Body of pancreas (tissue), 4 donors: ENCODE measurements around the gene CAVIN3. TPM values are rescaled to one million over a fixed set of nuclear protein-coding genes. Genes with fewer than 3 reads are reported as not detected.

Source experiments
- ATAC-seq: fragments of 150-250 bp; one replicate; pipeline ENCODE4 v1.9.1; 2016
- DNase-seq, 4 donors: peaks; one replicate each; pipeline ENCODE4 v3.0.0-alpha.2; 2019
- H3K27ac ChIP-seq, 4 donors: fragments of 200-600 bp; sonication (generic); 1 replicate in 3 of 4; 2 replicates in 1 of 4; pipeline versions ENCODE4 v1.5.1 to v1.6.1; 2016 to 2019; ENCODE audit warnings: mild to moderate bottlenecking in 1 of 4, mixed read lengths in 1 of 4, moderate library complexity in 1 of 4
- H3K27me3 ChIP-seq, 2 donors: fragments of 200-600 bp; sonication (generic); one replicate each; pipeline ENCODE4 v1.6.0; 2016; ENCODE audit warnings: mild to moderate bottlenecking in 1 of 2
- H3K36me3 ChIP-seq, 2 donors: fragments of 200-600 bp; sonication (generic); replicated peaks in 1 of 2; 2 replicates each; pipeline ENCODE4 v1.5.1; 2016; ENCODE audit warnings: low read depth in 2 of 2; ENCODE audit not compliant: insufficient read depth in 1 of 2
- H3K4me1 ChIP-seq: fragments of 200-600 bp; sonication (generic); one replicate; pipeline ENCODE4 v1.6.0; 2016
- H3K4me3 ChIP-seq, 2 donors: fragments of 200-600 bp; sonication (generic); 1 replicate in 1 of 2; 2 replicates in 1 of 2; pipeline ENCODE4 v1.5.1; 2016 to 2019
- H3K9me3 ChIP-seq, 3 donors: fragments of 200-600 bp; sonication (generic); 1 replicate in 2 of 3; 2 replicates in 1 of 3; pipeline ENCODE4 v1.5.1; 2016
- POLR2A ChIP-seq, 3 donors: fragments of 450-650 bp; IDR thresholded peaks; one replicate each; pipeline ENCODE4 v1.6.1; 2016; ENCODE audit warnings: antibody characterized with exemption in 3 of 3, mild to moderate bottlenecking in 2 of 3
- WGBS, 2 donors: methylation state at CpG; one replicate each; pipeline ENCODE4 v1.1.5; 2017; 5-methylcytosine and 5-hydroxymethylcytosine counted together
- intact Hi-C: fragments of 100-400 bp; cut with DNase I; formaldehyde crosslinking; loops from one replicate; pipeline ENCODE4 v1.15.1; 2023
- total RNA-seq, 2 donors: library from RNA; depleted of rRNA; stranded (reverse); fragments of >200 nt; gene quantifications; one replicate each; pipeline ENCODE4 v1.1.0, GENCODE V29; 2016
- TF ChIP-seq, protein P1 (sequence below), 7 experiments: fragments of 450-650 bp in 4 of 7; fragments of 200-600 bp in 3 of 7; sonication (generic) in 3 of 7; IDR thresholded peaks; one replicate each; pipeline ENCODE4 v1.5.1; 2016 to 2019; ENCODE audit warnings: antibody characterized with exemption in 7 of 7

The CAVIN3 gene
- total RNA-seq, 2 donors from 2014 or later: 47.7 to 76.5 TPM

DNA sequence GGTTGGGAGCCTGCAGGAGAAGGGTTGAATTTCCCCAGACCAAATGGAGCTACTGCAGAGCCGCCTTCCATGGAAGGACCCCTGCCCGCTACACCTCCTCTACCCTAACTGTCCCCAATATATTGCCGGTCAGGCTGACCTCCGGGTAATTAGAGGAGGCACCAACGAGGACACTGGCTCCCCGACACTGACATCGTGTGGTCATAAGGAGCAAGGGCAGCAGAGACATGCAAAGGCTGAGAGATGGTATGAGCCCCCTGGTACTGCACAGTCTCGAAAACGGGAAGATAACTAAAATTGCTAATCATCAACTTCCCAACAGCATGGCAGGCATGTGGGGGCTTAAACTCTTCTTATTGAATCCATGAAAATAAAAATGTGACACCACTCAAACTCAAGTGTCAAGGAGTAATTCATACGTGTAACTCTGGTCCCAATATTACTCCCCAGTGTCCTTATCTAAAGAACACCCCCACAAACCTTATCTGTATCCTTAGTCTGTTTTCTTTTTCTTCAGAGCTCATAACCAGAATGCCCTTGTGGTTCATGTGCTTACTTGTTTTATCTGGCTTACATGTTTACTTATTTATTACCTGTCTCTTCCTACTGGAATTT is 4.4 kb downstream of the CAVIN3 start:
- Histone ChIP-seq H3K9me3 (no peaks in the 10 kb centered on the region), H3K27ac (no peak overlapping the region), H3K4me3 (no peak overlapping the region), H3K4me1 (peaks cover 46% of the 10 kb centered on the region), H3K27me3 (no peaks in the 10 kb centered on the region), H3K36me3 (no peaks in the 10 kb centered on the region)
- DNase-seq (peak; percentile 63 to 72 (median 67)), ATAC-seq (peak; percentile 38)
- TF ChIP-seq, protein P1, sequence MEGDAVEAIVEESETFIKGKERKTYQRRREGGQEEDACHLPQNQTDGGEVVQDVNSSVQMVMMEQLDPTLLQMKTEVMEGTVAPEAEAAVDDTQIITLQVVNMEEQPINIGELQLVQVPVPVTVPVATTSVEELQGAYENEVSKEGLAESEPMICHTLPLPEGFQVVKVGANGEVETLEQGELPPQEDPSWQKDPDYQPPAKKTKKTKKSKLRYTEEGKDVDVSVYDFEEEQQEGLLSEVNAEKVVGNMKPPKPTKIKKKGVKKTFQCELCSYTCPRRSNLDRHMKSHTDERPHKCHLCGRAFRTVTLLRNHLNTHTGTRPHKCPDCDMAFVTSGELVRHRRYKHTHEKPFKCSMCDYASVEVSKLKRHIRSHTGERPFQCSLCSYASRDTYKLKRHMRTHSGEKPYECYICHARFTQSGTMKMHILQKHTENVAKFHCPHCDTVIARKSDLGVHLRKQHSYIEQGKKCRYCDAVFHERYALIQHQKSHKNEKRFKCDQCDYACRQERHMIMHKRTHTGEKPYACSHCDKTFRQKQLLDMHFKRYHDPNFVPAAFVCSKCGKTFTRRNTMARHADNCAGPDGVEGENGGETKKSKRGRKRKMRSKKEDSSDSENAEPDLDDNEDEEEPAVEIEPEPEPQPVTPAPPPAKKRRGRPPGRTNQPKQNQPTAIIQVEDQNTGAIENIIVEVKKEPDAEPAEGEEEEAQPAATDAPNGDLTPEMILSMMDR (IDR thresholded peaks at IDR 0.05): peak; percentile 61 to 86 (median 84)
- no peak for TF ChIP-seq POLR2A (IDR thresholded peaks at IDR 0.05)
- WGBS, 2 donors: 5 to 6% methylated on average over 10 of the region's 10 CpGs
- intact Hi-C loops: no loop called here

DNA sequence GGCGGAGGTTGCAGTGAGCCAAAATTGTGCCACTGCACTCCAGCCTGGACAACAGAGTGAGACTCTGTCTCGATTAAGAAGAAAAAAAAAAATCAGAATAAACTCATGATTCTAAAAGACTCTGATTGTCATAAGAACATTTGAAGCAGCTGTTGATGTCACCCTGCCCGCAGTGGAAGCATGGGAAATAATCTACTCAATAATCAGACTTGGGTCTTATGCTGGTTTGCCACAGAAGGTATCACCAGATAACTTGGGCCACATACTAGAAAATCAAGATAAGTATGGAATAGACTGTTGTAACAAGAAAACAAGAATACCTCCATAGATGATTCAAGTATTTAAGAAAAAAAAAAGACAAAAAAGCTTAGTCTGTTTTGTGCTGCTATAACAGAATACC is 8.2 kb downstream of the CAVIN3 start:
- H3K9me3 ChIP-seq: no peaks in the 10 kb centered on the region
- intact Hi-C loops: no loop called here
- TF ChIP-seq POLR2A (IDR thresholded peaks at IDR 0.05): no peak
- TF ChIP-seq, protein P1 (IDR thresholded peaks at IDR 0.05): no peak
- DNase-seq (no peak), ATAC-seq (no peak)
- peaks cover 22% of the 10 kb centered on the region for H3K4me1 ChIP-seq
- WGBS, 2 donors: 85 to 88% methylated on average over 3 of the region's 3 CpGs
- no peak overlapping the region for H3K27ac ChIP-seq
- H3K4me3 ChIP-seq: no peak overlapping the region
- H3K36me3 ChIP-seq: no peaks in the 10 kb centered on the region
- no peaks in the 10 kb centered on the region for H3K27me3 ChIP-seq

DNA sequence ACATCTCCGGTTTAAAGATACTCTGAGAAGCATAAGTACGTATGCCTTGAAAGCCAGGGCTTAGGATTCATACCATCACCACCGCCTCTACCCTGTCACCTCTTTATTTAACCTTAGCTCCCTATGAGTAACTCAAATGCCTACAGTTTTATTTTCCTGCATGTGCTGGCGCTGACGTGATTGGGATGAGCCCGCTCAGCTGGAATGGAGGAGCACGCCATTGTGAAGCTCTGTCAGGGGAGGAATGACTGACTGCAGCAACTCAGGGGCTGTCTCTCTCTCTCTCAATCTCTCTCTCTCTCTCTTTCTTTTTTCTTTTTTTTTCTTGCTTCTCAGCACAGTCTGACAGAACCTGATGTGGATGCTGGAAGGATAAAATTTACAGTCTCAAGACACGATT is 12.4 kb downstream of the CAVIN3 start:
- WGBS, 2 donors: 87 to 88% methylated on average over 8 of the region's 8 CpGs
- Histone ChIP-seq H3K36me3 (no peaks in the 10 kb centered on the region), H3K27me3 (no peaks in the 10 kb centered on the region), H3K4me1 (no peaks in the 10 kb centered on the region), H3K4me3 (no peak overlapping the region), H3K9me3 (no peaks in the 10 kb centered on the region), H3K27ac (no peak overlapping the region)
- TF ChIP-seq POLR2A (IDR thresholded peaks at IDR 0.05): no peak
- TF ChIP-seq, protein P1 (IDR thresholded peaks at IDR 0.05): no peak
- DNase-seq (no peak), ATAC-seq (no peak)
- intact Hi-C loops: no loop called here

DNA sequence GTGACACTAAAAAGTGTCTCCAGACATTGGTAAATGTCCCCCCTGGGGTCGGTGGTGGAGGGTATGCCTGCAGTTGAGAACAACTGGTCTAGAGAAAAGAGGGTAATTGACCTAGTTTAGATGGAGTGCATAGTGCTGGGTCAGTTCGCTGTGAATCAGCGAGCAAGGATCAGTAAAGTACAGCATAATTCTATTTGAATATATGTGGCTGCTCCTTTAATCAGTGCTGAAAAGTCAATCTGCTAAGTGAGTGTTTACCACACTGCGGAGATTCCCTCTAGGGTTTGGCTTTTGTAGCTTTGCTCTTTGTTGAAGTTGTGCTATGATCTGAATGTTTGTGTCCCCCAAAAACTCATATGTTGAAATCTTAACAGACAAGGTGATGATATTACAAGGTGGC is 15.0 kb downstream of the CAVIN3 start:
- no peak for DNase-seq
- Histone ChIP-seq H3K4me3 (no peak overlapping the region), H3K27me3 (no peaks in the 10 kb centered on the region), H3K27ac (no peak overlapping the region), H3K36me3 (no peaks in the 10 kb centered on the region), H3K9me3 (no peaks in the 10 kb centered on the region), H3K4me1 (no peaks in the 10 kb centered on the region)
- intact Hi-C loops: no loop called here
- ATAC-seq: no peak
- WGBS, 2 donors: 70 to 86% methylated on average over 4 of the region's 4 CpGs
- TF ChIP-seq, protein P1 (IDR thresholded peaks at IDR 0.05): no peak
- no peak for TF ChIP-seq POLR2A (IDR thresholded peaks at IDR 0.05)

DNA sequence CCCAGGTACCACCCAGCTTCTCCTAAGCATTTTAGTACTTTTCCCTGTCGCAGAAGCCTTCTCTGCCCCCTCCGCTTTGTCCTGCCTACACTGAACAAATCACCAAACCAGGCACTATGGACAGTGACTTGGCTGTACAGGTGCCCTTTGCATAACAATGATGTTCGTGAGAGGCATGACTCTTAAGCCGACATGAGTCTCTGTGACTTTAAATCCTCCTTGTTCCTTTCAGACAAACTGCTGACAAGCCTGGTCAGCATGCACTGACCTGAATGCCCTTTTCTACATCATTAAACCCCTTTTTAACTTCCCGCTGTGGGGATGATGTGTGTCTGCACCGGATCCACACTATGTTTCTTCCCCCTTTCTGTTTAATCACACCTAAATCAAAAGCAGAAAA is 16.6 kb downstream of the CAVIN3 start:
- ATAC-seq (no peak), DNase-seq (no peak)
- Histone ChIP-seq H3K27ac (no peak overlapping the region), H3K9me3 (no peaks in the 10 kb centered on the region), H3K27me3 (no peaks in the 10 kb centered on the region), H3K4me3 (no peak overlapping the region), H3K36me3 (no peaks in the 10 kb centered on the region), H3K4me1 (no peaks in the 10 kb centered on the region)
- intact Hi-C loops: no loop called here
- 71 to 88% methylated on average over 6 of the region's 6 CpGs for WGBS, 2 donors
- TF ChIP-seq, protein P1 (IDR thresholded peaks at IDR 0.05): no peak
- TF ChIP-seq POLR2A (IDR thresholded peaks at IDR 0.05): no peak
